ENCODE data around the gene EEF2.
"Not testable (repeated sequence)": the region's sequence is repeated elsewhere in the genome, so short reads cannot be mapped to it uniquely, and the experiment has no call there.

Gene EEF2

GRCh38 chr19:3968556-3969434 lies 16.5 kb downstream of the EEF2 start:
- no peak for DNase-seq (ENCODE audit: low read depth in 2 of 2)

- not testable (repeated sequence) for DNase-seq (ENCODE audit: low read depth in 2 of 2)
Observed at GRCh38 chr19:3967983-3968382, 17.3 kb downstream of the EEF2 start.

GRCh38 chr19:3966051-3967017 lies 18.9 kb downstream of the EEF2 start:
- DNase-seq (ENCODE audit: low read depth in 2 of 2): no peak

GRCh38 chr19:3964256-3965194 lies 20.7 kb downstream of the EEF2 start:
- no peak for DNase-seq (ENCODE audit: low read depth in 2 of 2)

GRCh38 chr19:3963458-3964255 lies 21.6 kb downstream of the EEF2 start:
- DNase-seq (ENCODE audit: low read depth in 2 of 2): no peak

- DNase-seq (ENCODE audit: low read depth in 2 of 2): no peak
Observed at GRCh38 chr19:3961007-3961406, 24.3 kb downstream of the EEF2 start.

GRCh38 chr19:3959766-3960131 lies 25.5 kb downstream of the EEF2 start:
- DNase-seq (ENCODE audit: low read depth in 2 of 2): no peak

- DNase-seq (ENCODE audit: low read depth in 2 of 2): no peak
Observed at GRCh38 chr19:3958836-3959765, 26.2 kb downstream of the EEF2 start.

GRCh38 chr19:3955688-3956087 lies 29.6 kb downstream of the EEF2 start:
- no peak for DNase-seq (ENCODE audit: low read depth in 2 of 2)

GRCh38 chr19:3955276-3955675 lies 30.0 kb downstream of the EEF2 start:
- DNase-seq (ENCODE audit: low read depth in 2 of 2): not testable (repeated sequence)

- DNase-seq (ENCODE audit: low read depth in 2 of 2): no peak
Observed at GRCh38 chr19:3954107-3954506, 31.2 kb downstream of the EEF2 start.

GRCh38 chr19:3952755-3953276 lies 32.4 kb downstream of the EEF2 start:
- not testable (repeated sequence) for DNase-seq (ENCODE audit: low read depth in 2 of 2)

GRCh38 chr19:3950871-3951861 lies 34.1 kb downstream of the EEF2 start:
- no peak for DNase-seq (ENCODE audit: low read depth in 2 of 2)

GRCh38 chr19:3949997-3950859 lies 35.0 kb downstream of the EEF2 start:
- DNase-seq (ENCODE audit: low read depth in 2 of 2): no peak

- no peak for DNase-seq (ENCODE audit: low read depth in 2 of 2)
Observed at GRCh38 chr19:3949294-3949693, 36.0 kb downstream of the EEF2 start.

GRCh38 chr19:3947316-3947933 lies 37.8 kb downstream of the EEF2 start:
- not testable (repeated sequence) for DNase-seq (ENCODE audit: low read depth in 2 of 2)

GRCh38 chr19:3945838-3946237 lies 39.4 kb downstream of the EEF2 start:
- no peak for DNase-seq (ENCODE audit: low read depth in 2 of 2)

Data from stimulated activated CD8-positive, alpha-beta memory T cell treated with anti-CD3 and anti-CD28 coated beads, Interleukin-7, amount 100 ng/mL, for 1 hour (primary cell).